Measurements from ENCODE around the gene ERBB4.

DNA sequence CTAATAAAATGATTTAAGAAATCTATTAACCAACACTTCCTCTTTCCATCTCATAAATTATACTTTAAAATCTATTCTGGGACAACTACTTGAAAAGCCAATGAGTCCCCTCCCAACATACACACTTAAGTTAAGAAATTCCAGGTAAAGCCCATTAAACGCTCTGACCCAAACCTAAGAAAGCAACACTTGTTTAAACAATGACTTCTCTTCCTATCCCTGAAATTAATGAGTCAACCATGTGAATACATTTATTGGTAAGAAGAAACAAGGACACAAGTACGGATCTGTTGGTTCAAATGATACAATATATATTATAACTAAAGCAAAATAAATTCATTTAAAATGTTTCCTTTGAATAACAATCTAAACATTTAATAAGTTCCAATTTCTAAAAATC, 279.4 kb downstream of the ERBB4 start:
- TF ChIP-seq, protein P1, sequence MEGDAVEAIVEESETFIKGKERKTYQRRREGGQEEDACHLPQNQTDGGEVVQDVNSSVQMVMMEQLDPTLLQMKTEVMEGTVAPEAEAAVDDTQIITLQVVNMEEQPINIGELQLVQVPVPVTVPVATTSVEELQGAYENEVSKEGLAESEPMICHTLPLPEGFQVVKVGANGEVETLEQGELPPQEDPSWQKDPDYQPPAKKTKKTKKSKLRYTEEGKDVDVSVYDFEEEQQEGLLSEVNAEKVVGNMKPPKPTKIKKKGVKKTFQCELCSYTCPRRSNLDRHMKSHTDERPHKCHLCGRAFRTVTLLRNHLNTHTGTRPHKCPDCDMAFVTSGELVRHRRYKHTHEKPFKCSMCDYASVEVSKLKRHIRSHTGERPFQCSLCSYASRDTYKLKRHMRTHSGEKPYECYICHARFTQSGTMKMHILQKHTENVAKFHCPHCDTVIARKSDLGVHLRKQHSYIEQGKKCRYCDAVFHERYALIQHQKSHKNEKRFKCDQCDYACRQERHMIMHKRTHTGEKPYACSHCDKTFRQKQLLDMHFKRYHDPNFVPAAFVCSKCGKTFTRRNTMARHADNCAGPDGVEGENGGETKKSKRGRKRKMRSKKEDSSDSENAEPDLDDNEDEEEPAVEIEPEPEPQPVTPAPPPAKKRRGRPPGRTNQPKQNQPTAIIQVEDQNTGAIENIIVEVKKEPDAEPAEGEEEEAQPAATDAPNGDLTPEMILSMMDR (IDR thresholded peaks at IDR 0.05), result no peak
- TF ChIP-seq EP300 (IDR thresholded peaks at IDR 0.05) (no peak), POLR2AphosphoS5 (IDR thresholded peaks at IDR 0.05) (no peak), POLR2A (IDR thresholded peaks at IDR 0.05) (no peak)
